Stimulated activated naive CD4-positive, alpha-beta T cell (primary cell): ENCODE data around the gene PRRC2B.
"Not testable (repeated sequence)": the region's sequence is repeated elsewhere in the genome, so short reads cannot be mapped to it uniquely, and the experiment has no call there.

Experiments
- DNase-seq, 6 experiments: peaks; one replicate each; lab custom pipeline; 2025; lab: John Stamatoyannopoulos, UW

The PRRC2B gene

DNA sequence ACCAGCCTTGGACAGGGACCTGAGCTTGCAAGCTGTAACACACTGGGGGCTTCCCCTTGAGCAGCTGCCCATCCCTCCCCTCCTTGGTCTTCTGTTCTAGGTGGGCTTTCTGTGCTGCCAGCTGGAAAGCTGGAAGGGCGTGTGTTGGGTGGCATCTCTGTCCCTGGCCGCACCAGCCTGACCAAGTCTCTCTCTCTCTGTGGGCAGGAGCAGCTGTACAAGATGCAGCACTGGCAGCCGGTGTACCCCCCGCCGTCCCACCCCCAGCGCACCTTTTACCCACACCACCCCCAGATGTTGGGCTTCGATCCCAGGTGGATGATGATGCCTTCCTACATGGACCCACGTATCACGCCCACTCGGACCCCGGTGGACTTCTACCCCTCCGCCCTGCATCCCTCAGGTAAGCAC lies 76.7 kb downstream of the PRRC2B start:
- DNase-seq, result no peak

DNA sequence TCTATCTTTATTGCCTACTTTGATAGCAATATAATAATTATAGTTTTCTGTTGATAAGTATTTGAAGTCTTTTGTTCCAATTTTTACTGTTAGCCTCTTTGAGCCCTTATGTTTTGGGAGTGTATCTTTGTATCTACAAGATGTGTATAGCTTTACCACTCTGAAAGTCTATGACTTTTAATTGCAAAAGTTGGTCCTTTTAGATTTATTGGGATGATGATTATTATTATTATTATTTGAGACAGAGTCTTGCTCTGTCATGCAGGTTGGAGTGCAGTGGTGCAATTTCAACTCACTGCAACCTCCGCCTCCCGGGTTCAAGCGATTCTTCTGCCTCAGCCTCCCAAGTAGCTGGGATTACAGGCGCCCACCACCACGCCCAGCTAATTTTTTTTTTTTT lies 78.2 kb downstream of the PRRC2B start:
- not testable (repeated sequence) for DNase-seq

DNA sequence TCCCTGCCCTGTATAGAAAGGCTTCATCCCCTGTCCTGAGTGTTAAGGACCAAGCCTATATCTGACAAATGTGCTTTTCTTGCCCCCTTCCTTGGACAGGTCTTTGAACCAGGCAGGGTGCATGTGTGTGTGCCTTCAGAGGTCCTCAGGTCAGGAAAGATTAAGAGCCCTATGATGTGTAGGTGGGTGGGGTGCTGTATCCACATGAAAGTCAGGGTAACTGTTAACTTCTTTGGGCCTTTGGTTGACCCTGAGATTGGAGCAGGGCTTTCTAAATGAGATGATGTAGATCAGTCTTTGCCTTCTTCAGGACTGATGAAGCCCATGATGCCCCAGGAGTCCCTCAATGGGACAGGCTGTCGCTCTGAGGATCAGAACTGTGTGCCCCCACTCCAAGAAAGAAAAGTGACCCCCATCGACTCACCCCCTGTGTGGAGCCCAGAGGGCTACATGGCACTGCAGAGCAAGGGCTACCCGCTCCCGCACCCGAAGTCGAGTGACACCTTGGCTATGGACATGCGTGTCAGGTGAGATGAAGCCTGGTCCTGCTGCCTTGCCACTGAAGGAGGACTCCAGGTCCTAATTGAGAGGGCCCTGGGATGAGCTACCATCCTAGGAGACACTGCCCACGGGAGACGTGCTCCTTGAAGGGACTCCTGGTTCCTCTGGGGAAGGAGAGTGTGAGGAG lies 79.5 kb downstream of the PRRC2B start:
- DNase-seq, result no peak

DNA sequence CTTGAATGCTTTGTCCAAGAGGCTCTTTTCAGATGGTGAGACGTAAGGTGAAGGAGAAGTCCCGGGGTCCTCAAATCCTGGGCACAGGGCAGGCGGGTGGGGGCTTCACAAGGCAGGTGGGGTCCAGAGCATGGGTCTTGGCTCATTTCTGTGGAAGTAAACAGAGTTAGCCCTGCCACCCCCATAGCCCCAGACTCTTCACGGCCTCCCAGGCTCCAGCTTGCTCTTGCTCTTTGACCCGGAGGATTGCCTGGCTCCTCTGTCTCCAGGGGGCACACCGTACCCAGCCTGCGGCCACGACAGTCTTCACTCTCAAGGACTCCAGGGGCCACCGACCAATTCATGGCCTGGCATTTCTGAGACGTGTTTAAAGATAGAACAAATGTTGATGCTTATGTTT lies 80.0 kb downstream of the PRRC2B start:
- no peak for DNase-seq

DNA sequence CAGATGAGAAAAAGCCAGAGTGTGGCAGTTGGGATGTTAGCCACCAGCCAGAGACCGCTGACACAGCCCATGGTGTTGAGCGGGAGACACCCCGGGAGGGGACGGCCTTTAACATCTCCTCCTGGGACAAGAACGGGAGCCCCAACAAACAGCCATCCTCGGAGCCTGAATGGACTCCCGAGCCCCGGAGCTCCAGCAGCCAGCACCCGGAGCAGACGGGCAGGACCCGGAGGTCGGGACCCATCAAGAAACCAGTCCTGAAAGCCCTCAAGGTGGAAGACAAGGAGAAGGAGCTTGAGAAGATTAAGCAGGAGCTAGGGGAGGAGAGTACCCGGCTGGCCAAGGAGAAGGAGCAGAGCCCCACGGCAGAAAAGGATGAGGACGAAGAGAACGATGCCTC lies 80.8 kb downstream of the PRRC2B start:
- no peak for DNase-seq

DNA sequence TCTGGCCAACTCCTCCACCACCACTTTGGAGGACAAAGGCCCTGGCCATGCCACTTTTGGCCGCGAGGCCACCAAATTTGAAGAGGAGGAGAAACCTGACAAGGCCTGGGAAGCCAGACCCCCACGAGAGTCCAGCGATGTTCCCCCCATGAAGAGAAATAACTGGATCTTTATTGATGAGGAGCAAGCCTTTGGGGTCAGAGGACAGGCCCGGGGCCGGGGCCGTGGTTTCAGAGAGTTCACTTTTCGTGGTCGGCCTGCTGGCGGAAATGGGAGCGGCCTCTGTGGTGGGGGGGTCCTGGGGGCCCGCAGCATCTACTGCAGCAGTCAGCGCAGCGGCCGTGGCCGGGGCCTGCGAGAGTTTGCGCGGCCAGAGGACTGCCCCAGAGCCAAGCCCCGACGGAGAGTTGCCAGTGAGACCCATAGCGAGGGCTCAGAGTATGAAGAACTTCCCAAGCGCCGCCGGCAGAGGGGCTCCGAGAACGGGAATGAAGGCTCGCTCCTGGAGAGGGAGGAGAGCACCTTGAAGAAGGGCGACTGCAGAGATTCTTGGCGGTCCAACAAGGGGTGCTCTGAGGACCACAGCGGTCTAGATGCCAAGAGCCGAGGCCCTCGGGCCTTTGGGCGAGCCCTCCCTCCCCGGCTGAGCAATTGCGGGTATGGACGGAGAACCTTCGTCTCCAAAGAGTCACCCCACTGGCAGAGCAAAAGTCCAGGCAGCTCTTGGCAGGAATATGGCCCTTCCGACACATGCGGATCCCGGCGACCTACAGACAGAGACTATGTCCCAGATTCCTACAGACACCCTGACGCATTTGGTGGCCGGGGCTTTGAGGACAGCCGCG lies 81.4 kb downstream of the PRRC2B start:
- DNase-seq, result no peak

DNA sequence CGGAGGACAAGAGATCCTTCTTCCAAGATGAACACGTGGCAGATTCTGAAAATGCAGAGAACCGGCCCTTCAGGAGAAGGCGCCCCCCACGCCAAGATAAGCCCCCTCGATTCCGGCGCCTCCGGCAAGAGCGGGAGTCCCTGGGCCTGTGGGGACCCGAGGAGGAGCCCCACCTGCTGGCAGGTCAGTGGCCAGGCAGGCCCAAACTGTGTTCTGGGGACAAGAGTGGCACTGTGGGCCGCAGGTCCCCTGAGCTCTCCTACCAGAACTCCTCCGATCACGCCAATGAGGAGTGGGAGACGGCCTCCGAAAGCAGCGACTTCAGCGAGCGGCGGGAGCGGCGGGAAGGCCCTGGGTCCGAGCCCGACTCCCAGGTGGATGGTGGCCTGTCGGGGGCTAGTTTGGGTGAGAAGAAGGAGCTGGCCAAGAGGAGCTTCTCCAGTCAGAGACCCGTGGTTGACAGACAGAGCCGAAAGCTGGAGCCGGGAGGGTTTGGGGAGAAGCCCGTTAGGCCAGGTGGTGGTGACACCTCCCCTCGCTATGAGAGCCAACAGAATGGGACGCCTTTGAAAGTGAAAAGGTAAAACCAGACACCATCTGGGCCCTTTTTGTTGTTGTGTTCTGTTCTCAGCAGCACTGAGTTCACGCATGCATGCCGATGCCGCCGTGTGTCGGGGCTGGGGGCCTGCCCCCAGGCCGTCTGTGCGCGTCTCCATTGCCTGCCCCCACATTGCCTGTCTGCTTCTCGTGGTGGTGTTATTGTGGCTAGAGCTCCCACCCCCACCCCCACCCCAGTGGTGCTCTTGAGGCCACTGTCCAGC lies 82.3 kb downstream of the PRRC2B start:
- DNase-seq, result no peak

DNA sequence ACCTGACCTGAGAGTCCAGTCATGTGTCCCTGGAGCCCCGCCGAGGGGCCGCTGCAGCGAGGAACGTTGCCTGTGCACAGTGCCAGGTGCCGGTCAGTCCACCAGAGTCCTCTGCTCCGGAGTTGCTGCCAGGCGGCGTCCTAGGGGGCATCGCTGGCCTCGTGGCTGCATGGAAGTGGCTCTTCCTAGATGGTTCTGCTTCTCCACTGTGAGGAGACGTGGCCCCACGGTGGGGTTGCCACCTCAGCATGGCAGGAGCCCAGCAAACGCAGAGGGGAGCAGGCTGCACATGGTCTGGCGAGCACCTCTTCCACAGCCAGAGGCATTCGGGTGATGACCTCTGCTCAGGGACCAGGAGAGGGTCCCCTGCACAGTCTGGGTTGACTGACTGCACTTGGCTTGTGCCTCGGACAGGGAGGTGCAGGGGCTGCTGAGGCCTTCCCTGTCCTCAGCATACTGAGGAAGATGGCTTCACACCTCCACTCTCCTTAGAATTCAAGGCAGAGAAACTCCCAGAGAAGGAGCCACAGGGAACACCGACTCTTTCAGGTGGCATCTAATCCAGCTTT lies 83.0 kb downstream of the PRRC2B start:
- DNase-seq, result no peak

DNA sequence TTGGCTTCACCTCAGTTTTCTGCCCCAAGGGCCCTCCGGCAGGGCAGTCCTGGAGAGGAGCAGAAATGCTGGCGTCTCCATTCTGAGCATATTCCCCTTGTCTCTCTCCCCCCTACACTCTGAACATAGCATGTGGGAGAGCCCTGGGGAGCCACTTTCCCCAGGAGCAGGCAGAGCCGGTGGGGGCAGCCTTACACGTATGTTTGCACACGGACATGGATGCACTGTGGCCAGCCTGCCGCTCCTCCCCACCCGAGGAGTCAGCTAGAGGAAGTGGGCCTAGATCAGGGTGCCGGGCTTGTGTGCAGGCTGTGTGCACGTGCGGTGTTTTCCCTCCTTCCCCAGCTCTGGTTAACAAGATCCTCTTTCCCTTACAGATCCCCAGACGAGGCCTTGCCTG lies 83.5 kb downstream of the PRRC2B start:
- no peak for DNase-seq

DNA sequence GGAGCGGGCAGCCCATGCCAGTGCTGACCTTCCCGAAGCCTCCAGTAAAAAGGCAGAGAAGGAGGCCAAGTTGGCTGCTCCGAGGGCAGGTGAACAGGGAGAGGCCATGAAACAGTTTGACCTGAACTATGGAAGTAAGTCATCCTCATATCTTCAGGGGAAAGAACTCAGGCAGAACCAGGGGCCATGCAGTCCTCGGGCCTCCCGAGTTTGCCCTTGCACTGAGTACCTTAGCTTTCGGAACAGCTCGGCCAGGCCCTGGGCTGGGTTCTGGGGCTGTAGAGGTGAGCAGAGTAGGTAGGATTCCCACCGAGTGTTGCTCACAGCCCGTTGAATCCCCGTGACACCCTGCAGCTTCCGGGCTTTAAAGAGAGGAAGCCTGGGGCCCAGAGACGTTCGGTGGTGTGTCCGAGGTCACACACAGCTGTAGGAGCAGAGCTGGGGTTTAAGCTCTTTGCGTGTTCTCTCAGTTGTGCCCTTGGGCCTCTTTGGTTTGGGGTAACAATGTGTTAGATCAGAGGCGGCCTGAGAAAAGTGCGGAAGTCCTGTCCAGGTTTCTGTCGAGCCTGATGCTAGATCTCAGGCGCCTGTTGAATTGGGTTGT lies 84.0 kb downstream of the PRRC2B start:
- DNase-seq, result no peak

DNA sequence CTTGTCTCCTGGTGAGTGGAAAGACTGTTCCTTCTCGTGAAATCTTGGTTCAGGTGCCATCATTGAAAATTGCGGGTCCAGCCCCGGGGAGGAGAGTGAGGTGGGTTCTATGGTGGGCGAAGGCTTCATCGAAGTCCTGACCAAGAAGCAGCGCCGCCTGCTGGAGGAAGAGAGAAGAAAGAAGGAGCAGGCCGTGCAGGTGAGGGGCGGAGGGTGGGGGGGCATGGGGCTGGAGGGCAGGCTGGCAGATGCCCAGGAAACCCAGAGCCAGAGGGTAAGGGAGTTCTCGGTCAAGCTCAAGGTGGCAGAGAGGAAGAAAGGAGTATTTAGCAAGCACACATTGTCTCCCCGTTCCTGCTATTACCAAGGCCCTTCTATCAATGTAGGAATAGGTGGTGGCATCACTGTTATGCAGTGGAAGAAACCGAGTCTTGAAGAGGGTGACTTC lies 84.6 kb downstream of the PRRC2B start:
- DNase-seq, result peak; percentile 7 to 62 (median 48)

DNA sequence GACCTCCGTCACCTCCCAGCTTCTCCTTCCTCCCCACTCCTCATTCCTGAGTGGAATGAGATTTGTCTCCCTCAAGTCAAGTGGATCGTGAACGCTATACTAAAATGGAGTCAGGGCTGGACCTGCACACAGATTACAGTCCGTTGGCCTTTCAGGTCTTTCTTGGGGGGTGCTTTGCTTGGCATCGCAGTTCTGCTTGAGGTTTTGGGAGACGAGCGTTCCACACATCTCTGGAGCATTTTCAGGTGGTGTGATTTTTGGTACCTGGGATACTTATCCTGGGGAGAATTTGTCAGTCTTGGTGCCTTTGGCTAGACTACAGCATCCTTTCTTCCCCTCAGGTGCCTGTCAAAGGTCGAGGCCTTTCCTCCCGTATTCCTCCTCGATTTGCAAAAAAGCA lies 85.0 kb downstream of the PRRC2B start:
- no peak for DNase-seq

DNA sequence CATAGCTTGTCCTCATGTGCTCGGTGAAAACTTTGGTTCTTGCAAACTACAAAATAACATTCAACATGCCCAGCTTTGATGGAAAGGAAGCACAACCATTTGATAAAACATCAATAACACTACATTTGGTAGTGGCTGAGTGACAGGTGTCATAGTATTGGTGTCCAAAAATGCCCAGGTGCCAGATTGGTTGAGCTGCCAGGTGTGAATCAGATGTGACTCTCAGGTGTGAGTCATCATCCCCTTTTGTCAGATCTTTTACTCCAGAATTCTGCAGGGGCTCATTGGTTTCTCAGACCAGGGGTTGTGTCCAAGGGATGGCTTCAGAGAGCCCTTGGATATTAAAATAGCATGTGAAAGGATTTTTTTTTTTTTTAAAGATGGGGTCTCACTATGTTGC lies 86.4 kb downstream of the PRRC2B start:
- no peak for DNase-seq

DNA sequence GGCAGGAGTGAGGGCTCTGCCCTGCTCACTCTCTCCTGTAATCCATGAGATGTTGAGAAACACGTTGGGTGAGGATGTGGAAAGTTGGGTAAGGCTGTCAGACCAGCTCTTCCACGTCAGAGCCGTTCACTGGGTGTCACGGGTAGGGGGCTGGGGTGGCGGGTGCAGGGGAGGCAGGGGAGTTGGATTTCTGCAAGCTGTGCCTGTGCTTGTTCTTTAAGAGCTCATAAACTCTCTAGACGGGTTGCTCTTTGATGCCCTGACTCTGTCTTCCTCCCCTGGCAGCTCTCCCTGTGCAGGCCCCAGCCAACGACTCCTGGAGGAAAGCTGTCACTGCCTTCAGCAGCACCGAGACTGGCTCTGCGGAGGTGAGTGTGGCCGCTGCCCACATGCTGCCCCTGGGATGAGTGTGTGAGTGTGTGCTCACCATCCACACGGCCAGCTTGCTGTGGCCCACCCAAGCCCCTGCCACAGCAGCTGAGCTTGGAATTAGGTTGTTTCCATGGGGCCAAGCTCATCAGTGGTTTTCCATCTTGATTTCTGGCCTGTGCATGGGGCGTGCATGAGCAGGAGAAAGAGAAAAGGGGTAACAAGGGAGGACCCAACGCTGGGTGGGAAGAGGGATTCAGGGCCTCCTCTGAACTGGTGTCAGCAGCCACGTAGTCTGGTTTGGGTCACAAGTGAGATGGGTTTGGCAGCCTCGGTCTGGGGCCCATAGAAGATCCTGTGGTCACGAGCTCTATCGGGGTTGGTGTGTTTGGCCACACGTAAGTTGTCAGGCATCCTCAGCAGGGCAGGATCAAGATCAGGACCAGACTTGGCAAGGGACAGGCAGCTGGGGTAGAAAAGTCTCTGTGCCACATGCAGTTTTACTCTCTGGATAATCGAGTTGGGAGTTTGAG lies 87.8 kb downstream of the PRRC2B start:
- no peak for DNase-seq

DNA sequence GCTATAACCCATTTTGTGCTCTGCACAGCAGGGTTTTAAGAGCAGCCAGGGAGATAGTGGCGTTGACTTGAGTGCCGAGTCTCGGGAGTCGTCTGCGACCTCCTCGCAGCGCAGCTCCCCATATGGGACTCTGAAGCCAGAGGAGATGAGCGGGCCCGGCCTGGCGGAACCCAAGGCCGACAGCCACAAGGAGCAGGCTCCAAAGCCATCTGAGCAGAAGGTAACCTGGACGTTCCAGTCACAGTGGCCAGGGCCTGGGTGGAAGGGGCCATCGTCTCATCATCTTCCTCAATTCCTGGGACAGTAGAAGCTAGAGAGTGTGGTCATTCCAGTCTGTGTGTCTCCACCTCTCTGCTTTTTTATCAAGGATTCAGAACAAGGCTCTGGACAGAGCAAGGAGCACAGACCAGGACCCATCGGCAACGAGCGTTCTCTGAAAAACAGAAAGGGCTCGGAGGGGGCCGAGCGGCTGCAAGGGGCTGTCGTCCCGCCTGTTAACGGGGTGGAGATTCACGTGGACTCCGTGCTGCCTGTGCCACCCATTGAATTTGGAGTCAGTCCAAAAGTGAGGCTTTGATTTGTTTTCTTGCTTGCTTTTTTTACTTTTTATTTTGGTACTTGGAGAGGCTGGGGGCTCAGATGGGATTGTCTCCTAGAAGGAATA lies 88.6 kb downstream of the PRRC2B start:
- DNase-seq, result no peak

DNA sequence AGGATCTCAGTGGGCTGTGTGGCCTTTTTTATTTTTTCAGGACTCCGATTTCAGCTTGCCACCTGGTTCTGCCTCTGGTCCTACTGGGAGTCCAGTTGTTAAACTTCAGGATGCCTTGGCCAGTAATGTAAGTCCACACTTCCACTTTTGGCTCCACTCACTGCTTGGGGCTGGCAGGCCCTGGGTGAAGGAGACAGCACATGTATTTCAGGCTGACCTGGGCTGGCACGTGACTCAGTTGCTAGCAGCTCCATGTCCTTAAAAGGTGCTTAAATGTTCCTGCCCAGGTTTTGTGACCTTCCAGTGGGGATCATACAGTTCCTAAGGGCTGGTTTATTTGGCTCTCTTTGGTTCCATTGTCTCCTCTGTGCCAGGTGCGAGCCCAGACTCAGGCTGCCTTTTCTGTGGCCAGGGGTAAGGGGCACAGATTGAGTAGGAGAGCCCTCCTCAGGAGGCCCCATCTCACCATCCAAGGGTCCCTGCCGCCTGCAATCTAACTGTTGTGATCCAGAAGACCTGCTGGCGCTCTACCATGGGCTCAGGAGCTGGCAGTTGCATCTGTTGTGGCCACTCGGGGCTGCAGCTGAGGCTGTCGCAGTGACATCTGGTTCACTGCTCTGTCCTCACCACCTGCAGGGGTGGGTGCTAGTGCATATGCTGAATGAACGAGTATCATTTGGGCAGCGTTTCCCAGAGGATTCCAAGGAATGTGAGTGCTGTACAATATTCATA lies 89.6 kb downstream of the PRRC2B start:
- no peak for DNase-seq

DNA sequence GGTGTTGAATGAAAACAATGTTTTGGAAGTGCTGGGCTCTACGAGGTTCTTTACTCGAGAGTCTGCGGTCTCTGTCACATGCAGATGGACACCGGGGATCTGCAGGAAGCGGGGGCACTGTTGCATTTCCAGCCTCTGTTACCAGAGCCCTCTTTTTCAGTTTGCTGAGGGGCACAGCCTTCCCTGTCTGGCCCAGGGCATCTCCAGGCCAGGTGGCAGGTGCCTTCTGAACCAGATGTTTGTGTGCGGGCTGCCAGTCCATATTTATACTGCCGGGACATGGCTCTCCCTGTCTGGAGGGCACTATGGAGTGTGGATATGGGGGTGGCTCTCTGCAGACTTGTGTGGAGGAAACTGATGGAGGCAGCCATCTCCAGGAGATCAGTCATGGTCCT lies 90.2 kb downstream of the PRRC2B start:
- no peak for DNase-seq

DNA sequence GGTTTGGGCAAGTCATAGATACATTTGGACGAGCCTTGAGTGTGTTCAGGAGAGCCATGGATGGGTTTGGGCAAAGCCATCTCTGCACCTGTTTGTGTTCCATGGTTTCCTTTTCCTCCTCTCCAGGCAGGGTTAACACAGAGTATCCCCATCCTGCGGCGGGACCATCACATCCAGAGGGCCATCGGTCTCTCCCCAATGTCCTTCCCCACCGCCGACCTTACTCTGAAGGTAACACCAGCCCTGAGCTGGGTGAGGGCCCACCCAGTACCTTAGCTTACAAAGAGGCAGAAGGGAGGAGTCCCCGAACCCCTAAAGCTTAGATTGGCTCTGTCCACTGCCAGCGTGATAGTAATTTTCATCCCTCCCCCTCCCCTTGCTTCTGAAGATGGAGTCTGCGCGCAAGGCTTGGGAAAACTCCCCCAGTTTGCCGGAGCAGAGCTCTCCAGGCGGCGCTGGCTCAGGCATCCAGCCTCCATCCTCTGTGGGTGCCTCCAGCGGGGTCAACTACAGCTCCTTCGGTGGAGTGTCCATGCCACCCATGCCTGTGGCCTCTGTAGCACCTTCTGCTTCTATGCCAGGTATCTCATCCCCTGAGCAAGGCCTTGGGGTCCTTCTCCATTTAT lies 90.8 kb downstream of the PRRC2B start:
- no peak for DNase-seq

DNA sequence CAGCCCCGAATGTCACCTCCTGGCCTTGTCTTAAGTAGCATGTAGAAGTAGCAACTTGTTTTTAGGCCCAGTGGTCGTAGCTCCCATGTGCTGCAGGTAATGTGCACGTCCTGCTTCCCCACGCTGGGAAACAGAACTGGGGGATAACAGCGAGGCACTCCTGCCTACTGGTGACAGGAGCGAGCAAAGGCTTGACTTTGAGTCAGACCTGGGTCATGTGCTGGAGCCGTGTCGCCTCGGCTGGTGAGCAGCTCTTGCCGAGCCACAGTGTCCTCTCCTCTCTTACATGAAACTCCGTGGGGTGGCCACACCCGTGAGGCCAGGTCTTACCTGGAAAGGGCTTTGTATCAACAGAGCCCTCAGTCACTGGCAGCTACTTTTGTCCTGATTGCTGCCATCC lies 91.3 kb downstream of the PRRC2B start:
- DNase-seq, result no peak
